HS-5 (cell line): ENCODE measurements around the gene PDZRN3.

Experiments used
- DNase-seq: peaks from one replicate; pipeline ENCODE4 v3.0.0-alpha.2; 2012; ENCODE audit warnings: low read depth

PDZRN3 gene

DNA sequence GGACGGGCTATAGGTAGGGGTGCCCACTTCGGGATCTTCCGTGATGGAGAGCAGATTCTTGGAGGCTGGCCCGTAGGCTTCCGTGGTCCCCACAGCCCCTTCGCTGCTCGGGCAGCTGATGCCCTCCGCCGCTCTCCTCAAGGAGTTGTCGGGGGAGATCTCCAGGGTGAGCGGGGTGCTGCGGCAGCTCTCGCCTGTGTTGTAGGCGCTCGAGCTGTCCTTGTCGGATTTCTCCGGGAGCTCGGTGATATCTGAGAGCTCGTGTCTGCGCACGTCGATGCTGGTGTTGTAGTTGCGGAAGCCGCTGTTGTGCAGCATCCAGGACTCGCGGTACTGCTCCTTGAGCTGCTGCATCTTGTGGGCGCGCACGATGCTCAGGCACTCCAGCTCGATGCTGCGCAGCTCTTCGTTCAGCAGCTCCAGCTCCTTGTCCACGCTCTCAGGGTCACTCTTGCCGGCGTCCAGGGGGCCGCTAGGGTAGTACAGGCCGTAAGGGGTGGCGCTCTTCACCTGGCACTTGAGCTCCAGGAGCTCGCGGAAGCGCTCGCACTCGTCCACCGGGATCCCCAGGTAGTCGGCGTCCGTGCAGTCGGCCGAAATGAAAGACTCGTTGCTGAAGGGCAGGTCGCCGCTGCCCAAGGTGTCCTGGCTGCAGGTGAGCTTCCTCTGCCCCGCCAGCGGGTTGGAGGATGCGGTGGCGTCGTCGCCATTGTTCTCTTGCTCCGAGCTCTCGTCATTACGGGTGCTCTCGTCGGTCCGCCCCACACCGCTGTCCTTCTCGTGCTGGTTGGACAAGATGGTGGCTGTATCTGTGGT is 240.4 kb downstream of the PDZRN3 start:
- no peak for DNase-seq

DNA sequence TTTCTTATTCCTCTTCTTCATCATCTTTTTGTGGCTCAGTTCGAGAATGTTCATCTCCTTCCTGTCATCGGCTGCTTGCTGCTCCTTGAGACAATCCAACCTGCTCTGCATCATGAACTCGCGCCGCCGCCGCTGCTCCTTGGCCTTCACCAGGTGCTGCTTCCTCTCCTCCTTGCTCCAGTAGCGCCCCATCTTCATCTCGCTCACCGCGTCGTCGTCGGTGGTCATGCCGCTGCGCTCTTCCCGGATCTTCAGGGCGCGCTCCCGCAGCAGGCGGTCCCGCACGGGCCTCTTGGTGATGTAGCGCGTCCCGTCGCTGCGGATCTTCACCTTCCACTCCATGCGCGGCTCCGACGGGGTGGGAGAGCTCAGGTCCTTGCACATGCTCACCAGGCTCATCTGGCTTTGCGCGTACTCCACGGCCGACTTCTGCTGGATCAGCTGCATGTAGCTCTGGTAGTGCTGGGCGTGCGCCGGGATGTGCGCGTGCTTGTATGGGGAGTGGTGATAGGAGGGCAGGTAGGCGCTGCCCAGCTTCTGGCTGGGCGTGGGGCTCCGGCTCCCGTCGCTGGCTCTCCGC is 241.2 kb downstream of the PDZRN3 start:
- DNase-seq, result no peak

DNA sequence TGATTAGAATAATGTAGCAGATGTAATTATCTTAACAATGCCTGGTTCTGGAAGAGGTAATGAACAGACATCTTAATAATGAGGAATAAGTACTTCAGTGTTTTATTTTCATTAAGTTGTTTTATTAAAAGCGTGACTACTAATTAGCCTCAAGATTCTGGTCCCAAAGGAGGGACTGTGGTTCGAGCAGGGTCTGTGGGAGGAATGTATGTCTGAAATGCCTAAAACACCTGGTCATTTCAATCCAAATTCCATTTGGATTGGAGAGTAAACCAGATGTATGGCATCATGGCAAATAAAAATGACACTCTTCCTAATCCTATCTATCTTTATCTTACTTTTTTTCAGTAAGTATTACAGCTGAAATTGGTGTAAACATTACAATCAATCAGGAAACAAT is 243.2 kb downstream of the PDZRN3 start:
- DNase-seq, result no peak

DNA sequence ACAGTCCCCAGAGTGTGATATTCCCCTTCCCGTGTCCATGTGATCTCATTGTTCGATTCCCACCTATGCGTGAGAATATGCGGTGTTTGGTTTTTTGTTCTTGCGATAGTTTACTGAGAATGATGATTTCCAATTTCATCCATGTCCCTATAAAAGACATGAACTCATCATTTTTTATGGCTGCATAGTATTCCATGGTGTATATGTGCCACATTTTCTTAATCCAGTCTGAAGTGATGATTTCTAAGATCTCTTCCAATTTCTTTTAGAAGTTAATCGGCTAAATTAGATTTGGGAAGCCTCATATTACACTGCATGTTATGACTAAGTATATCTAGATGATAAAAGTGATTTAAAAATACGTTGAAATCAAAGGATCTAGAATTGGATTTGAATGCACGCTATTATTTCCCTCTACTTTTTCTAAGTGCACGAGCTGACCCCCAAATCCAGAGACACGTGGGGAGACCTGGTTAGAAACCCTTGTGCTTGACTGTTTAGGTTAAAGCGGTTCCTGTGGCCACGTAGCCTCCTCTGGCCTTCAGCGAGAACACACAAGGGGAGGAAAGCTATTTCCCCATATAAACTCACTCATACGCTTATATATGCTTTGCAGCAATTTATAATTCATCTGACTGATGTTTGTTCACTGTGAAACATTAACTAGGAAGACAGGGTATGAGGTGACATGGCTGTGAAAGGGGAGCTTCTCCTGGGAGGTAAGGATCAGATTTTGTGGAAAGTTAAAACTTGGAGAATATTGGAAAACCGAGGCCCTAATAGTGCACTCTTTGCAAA is 243.8 kb downstream of the PDZRN3 start:
- no peak for DNase-seq

DNA sequence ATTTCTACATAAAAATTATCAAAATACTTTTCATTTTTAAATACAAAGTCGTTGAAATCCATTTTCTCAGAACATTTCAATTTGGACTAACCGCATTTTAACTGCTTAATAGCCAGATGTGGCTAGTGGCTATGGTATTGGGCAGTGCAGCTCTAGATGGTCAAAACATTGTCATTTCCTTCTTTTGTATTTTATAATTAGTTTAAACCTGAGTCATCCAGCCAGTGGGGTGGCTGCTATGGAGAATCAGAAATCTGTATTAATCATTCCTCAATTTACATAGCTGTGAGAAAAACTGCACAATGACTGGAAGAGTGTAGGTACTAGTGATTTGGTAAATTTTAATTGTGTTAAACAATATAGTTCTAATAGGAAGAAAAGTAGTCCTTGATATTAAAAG is 245.3 kb downstream of the PDZRN3 start:
- peak; percentile 53 for DNase-seq

DNA sequence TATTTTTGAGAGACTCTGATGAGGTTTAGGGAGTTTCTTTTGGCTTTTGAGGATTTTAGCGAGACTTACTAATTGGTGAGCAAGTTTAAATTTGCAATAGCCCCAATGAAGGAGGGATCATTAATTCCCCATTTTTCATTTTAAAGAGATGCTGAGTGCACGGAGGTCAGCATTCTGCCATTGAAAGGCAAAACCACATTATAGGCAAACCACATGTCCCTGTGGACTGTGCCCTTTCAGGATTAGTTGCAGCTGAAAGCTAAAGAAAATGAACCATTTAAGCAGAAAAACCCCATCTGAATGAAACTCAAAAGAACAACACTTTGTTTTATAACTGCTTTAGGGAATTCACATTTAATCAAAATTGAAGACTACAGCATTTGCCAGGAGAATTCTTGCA is 246.5 kb downstream of the PDZRN3 start:
- no peak for DNase-seq

DNA sequence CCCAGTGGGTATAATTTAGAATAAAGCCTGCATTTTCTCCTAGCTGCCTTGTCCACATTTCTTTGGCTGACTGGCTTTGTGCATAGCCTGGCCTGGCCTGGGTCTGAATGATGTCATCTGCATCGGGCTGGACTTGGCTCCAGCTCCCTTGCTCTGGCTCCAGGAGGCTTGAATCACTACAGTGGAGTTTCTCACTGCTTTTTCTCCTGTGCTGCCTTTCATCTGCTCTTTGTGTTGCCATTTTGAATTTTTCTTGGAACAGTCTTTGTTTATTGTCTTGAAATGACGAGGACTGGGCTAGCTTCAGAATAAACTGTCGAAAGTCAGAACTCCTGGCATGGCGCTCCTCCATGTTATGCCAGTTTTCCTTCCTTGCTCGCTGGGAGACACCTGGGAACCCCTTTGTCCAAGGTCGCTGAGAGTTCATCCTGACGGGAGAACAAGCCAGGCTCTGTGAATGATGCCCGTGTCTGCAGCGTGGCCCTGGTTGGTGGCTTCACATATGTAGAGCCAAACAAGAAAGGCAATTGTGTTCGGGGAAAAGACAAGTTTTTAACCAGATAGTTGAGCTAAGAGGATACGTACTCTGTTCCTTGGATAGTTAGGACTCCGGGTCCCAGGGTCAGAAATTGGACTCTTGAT is 258.9 kb downstream of the PDZRN3 start:
- DNase-seq, result no peak

DNA sequence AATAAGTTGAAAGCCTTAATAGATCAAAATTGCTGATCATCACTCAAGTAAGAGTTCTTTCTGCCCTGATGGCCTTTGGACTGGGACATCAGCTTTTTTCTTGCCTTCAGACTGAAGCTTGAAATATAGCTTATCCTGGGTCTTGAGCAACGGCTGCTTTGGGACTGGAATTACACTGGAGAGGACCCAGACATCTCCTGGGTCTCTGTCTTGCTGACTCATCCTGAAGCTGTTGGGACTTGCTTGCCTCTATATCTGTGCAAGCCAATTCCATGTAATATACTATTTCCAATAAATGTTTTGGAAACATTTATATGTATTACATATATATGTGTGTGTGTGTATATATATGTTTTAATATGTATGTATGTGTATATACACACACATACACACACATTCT is 260.2 kb downstream of the PDZRN3 start:
- DNase-seq, result no peak

DNA sequence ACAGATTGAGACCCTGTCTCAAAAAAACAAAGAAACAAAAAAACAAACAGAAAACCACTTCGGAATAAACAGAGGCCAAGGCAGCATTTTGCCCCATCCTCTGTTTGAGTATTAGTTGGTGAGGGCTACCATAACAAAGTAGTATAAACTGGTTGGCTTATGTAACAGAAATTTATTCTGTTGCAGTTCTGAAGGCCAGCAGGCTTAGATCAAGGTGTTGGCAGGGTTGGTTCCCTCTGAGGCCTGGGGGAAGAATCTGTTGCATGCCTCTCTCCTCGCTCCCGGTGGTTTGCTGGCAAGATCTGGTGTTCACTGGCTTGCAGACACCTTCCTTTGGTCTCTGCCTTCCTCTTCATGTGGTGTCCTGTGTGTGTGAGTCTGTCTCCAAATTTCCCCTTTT is 261.6 kb downstream of the PDZRN3 start:
- no peak for DNase-seq

DNA sequence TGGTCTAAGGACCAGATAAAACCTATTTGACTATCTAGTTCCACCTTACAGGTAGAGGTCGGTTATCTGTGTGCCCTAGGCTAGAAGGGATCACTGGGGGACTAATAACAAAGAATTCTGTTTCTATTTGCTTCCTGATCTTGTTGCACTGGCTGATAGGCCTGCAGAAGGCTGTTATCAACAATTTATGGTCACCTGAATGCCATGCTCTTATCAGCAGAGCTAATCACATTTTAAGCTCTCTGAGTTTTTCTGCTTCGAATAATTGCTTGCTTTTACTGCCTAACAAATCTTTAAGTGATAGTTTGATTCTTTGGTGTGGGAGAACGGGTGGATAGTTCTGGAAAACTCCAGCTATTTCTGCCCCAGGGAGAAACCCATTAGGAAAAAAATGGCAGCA is 263.1 kb downstream of the PDZRN3 start:
- no peak for DNase-seq

DNA sequence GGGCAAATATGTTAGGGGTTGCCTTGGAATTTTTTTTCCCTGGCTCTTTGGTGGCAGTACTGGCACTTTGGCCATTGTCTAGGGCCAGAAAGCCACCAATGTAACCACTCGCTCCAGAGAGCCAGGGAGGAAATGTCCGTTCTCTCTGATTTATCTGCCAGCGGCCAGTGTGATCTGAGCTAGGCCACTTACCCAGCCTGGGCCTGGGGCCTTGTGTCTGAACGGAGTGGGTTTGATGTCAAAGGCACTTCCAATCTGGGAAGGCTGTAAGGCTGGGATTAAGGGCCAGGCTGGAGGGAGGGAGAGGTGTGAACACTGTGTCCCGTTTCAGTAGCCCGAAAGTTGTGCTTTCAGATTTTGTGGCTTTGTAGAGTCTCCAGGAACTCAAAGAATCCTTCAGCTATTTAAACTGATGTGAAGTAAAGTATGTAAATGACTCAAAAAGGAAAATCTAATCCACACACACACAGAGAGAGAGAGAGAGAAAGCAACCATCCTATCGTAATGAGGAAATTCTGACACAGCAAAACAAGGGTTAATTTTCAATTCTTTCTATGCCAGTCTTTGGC is 271.0 kb downstream of the PDZRN3 start:
- DNase-seq, result no peak

DNA sequence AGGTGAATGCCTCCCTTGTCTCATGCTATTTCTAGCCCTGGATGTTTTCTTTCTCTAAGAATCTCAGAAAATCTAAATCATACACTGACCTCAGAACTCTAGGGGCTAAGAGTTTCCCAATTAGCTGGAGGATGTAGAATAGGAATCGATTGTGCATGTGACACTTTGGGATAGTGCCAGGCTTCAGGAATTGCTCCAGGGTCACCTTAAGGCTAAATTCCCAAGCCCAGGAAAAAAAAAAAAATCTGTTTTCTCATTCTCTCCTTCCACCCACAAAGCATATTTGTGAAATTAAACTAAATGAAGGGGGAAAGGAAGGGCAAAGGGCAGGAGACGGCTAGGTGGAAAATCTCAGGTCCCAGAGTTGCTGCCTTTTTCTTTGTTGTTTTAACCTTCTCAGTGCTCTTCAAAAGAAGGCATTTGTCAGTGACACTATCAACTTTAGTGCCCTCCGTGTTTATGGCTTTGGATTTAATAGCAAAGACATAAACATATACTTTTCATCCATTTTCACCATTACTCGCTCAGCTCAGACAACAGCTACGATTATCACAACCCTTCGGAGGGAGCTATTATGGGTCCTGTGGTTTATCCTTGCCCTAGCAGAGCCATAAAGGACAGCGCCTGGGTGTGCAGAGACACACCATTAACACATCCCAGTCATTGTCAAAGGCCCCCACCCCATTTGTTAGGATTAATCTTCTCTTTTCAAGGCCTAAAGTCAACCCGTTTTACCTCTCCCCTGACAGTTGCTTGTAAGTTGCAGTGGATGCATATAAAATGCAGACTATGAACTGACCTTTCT is 271.7 kb downstream of the PDZRN3 start:
- DNase-seq, result no peak

DNA sequence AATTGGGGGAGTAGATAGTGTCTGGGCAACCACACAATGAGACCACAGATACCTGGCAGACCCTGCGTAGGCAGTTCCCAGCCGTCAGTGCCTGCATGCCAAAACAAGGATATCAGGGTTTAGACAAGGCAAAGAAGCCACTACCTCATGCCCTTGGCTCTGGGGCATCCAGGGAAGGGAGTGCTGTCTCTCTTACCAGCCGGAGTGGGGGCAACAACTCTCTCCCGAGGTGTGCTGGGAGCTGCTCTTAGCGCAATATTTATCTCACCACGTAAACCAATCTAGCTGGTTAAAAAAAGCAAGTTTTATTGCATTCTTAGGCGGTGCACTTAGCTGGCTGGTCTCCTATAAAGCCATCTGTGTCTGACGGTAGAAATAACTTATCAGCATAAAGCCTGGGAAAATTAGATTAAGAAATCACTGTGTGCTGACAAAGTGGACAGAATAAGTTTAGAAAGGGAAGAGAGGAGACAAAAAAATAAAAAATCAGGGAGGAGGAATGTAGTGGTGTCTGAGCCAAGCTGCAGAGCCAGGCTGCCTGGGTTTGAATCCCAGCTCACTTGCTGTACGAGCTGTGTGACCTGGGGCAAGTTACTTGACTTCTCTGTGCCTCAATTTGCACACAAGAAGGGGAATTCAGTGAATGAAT is 273.2 kb downstream of the PDZRN3 start:
- DNase-seq, result no peak

DNA sequence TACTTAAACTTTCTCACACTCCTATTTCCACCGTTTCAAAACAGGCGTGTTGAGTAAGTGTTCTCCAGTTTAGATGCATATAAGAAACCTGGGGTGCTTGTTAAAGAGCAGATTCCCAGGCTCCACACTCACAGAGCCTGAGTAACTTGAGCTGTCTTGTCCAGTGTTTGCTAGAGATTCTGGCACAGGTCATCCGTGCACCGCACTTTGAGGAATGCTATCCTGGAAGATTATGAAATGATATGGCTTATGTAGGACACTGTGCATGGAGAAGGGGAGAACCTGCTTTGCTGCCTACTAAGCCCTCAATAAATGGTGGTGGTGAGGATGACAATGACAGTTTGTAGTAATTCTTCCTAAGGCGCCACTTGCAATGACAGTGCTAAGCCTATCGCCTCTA is 273.7 kb downstream of the PDZRN3 start:
- DNase-seq, result no peak

DNA sequence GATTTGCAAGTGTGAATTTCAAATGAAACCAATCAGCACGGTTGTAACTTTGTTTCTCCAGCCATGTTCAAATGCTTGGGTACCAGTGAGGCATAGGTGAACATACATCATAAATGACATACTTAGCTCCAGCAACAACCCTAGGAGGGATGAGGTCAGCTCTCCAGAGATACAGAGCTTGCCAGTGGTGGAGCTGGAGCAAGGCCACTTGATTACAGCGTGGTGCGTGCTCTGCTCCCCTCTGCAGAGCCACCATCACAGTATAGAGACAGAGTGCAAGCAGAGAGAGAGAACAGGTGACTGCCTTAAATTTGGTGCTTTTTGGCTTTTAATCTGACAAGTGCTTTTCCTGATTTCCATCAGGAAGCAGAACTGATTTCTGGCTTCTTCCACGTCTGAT is 275.1 kb downstream of the PDZRN3 start:
- DNase-seq, result no peak

DNA sequence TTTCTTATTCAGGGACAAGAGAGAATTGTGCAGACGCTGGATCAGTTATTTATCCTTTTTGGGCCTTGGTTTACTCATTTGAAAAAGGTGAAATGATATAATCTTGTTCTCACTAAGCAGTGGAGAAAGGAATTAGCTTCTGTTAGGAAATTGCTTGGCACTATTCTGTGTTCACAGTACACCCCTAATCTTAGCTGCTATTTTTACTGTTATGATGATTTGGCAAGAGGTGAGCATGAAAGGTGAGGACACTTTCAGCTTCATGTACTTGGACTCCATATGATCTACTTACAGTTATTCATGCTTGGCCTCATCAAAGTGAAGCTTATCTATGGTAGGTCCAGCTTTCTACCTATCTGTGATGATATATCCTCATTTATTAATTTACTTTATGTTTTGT is 282.7 kb downstream of the PDZRN3 start:
- DNase-seq, result no peak

DNA sequence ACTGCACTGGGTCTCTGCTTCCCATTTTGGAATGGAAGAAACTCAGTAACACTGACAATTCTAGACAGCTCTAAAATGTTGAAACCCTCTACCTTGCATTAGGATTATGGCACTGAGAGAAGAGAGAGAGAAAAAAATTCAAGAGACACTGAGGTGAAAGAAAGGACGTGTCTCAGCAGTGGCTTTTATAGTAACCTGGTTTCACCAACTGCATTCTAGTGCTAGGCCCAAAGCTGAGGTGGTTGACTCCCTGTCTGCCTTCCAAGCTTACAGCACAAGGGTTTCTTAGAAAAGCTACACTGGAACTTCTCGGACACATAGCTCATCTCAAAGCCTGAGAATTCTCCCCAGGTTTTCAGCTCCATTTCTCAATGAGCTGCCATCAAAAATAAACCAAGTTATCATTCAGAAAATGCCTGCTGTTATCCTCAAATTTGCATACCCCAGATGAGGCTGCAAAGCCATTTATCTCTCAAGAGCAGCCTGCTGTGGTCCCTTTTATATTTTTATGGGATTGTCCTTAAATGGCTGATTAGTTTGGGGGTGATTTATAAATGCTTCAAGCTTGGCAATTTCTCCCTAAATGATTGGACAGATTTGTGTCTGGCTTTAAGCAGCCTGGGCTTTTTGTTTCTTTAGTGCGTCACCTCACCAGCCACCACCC is 283.3 kb downstream of the PDZRN3 start:
- DNase-seq, result no peak

DNA sequence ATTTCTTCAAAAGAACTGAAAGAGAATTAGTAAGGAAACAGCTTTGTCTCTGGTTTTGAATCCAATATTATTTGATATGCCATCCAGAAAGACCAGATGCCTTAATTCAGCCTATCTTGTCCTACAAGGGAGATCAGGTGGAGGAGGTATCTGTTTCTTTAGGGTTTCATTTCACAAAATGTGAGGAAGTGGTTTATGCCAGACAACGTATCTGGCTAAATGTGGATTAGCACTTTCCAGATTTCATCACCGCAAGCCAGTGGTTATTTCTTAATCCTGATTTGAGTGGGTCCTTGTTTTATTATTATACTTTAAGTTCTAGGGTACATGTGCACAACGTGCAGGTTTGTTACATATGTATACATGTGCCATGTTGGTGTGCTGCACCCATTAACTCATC is 292.2 kb downstream of the PDZRN3 start:
- DNase-seq, result no peak
